ENCODE results near the gene SDHB. TPM values are rescaled to one million over a fixed set of nuclear protein-coding genes. Genes with fewer than 3 reads are reported as not detected.
A peak's percentile ranks its signal among the peaks of the same experiment; 100 is the strongest.

Gene SDHB
- total and polyA plus RNA-seq, 9 of the 15 experiments (the other 6 are each of a cell fraction or from before 2014, with no cell fraction given), result 207 to 554 (median 365) TPM

- TF ChIP-seq, protein P1, sequence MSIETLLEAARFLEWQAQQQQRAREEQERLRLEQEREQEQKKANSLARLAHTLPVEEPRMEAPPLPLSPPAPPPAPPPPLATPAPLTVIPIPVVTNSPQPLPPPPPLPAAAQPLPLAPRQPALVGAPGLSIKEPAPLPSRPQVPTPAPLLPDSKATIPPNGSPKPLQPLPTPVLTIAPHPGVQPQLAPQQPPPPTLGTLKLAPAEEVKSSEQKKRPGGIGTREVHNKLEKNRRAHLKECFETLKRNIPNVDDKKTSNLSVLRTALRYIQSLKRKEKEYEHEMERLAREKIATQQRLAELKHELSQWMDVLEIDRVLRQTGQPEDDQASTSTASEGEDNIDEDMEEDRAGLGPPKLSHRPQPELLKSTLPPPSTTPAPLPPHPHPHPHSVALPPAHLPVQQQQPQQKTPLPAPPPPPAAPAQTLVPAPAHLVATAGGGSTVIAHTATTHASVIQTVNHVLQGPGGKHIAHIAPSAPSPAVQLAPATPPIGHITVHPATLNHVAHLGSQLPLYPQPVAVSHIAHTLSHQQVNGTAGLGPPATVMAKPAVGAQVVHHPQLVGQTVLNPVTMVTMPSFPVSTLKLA (conservative IDR thresholded peaks at IDR 0.05), result peak; percentile 25 to 74; a peak in 1 of 4 replicates
- TF ChIP-seq FOXO4 (CRISPR knock-in tag; IDR thresholded peaks at IDR 0.05), result no peak
- TF ChIP-seq UBTF (IDR thresholded peaks at IDR 0.05; ENCODE audit: borderline replicate concordance in 1 of 2, low read depth in 2 of 2, low read length in 2 of 2), result 0 out of 4 replicates have a peak, but pooled peaks have one; percentile 22 to 36
- no peak for TF ChIP-seq ZBTB11 (CRISPR knock-in tag; IDR thresholded peaks at IDR 0.05)
- no peak for TF ChIP-seq ZNF77 (CRISPR knock-in tag; IDR thresholded peaks at IDR 0.05)
- peak; percentile 88 for TF ChIP-seq CREB3L1 (IDR thresholded peaks at IDR 0.05; ENCODE audit: borderline replicate concordance, low read depth)
- peak; percentile 23; the same call in 1 of the 2 replicates for TF ChIP-seq ERF (CRISPR knock-in tag; IDR thresholded peaks at IDR 0.05)
- TF ChIP-seq, protein P2, sequence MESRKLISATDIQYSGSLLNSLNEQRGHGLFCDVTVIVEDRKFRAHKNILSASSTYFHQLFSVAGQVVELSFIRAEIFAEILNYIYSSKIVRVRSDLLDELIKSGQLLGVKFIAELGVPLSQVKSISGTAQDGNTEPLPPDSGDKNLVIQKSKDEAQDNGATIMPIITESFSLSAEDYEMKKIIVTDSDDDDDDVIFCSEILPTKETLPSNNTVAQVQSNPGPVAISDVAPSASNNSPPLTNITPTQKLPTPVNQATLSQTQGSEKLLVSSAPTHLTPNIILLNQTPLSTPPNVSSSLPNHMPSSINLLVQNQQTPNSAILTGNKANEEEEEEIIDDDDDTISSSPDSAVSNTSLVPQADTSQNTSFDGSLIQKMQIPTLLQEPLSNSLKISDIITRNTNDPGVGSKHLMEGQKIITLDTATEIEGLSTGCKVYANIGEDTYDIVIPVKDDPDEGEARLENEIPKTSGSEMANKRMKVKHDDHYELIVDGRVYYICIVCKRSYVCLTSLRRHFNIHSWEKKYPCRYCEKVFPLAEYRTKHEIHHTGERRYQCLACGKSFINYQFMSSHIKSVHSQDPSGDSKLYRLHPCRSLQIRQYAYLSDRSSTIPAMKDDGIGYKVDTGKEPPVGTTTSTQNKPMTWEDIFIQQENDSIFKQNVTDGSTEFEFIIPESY (CRISPR knock-in tag; IDR thresholded peaks at IDR 0.05), result 0 out of 2 replicates have a peak, but pooled peaks have one; percentile 27
- no peak for TF ChIP-seq BRD4 (IDR thresholded peaks at IDR 0.05)
- peak; percentile 24 for TF ChIP-seq RBBP5 (IDR thresholded peaks at IDR 0.05; ENCODE audit: borderline replicate concordance, insufficient read depth, low read length, poor library complexity, severe bottlenecking)
- TF ChIP-seq EGR1 (conservative IDR thresholded peaks at IDR 0.05), result peak; percentile 80
Measured at GRCh38 chr1:17011439-17012307, 42.2 kb downstream of the SDHB start, which contains the start of gene ATP13A2 (continued).
